ENCODE measurements around the gene TRIM3. TPM values are rescaled to one million over a fixed set of nuclear protein-coding genes. Genes with fewer than 3 reads are reported as not detected.

Gene TRIM3
- total and polyA plus RNA-seq, 2 of the 4 experiments (the other 2 are of a cell fraction) = 13.8 to 22.3 TPM

DNA sequence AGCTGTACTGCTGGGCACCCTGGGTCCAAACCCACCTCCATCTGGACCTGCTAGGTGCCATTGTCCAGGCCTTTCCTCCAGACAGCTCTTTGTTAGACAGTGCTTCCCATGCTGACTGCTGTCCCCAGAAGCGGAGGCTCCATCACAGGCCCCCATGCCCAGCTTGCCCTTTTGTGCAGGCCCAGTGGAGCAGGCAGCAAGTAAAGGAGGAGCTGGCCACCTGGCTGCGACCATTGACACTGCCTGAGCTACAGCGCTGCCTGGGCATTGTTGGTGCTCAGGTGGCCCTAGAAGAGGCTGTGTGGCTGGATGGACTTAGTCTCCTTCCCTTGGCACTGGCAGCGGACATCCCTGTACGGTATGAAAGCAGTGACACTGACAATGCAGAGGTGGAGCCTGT is 24.8 kb upstream of the TRIM3 start:
- Histone ChIP-seq H3K14ac (replicated peaks; ENCODE audit: low read depth, low read length) (no peak overlapping the region), H2AFZ (replicated peaks; ENCODE audit: low read length, poor library complexity) (no peak overlapping the region), H4K20me1 (ENCODE audit: insufficient read depth, low read length) (no peaks in the 10 kb centered on the region), H2AK9ac (replicated peaks; ENCODE audit: low read depth, low read length, poor library complexity) (no peak overlapping the region), H3K27ac (ENCODE audit: insufficient read depth, low read length) (no peak overlapping the region), H3K79me1 (ENCODE audit: low read depth in 1 of 2, low read length in 2 of 2) (peaks cover 4 to 8% of the 10 kb centered on the region in 2 experiments; a peak in 2 of 4 replicates), H4K8ac (ENCODE audit: low read depth in 2 of 2, low read length in 2 of 2) (no peak overlapping the region), H2BK5ac (ENCODE audit: low read depth, low read length, poor library complexity, severe bottlenecking) (no peak overlapping the region), H2BK20ac (ENCODE audit: low read depth, low read length) (no peak overlapping the region), H3K9me3 (ENCODE audit: control insufficient read depth, insufficient read depth, low read length) (no peaks in the 10 kb centered on the region), H3K4ac (ENCODE audit: low read depth, low read length) (no peak overlapping the region), H3K18ac (ENCODE audit: low read depth, low read length) (no peak overlapping the region), H3K4me1 (ENCODE audit: control insufficient read depth, insufficient read depth, low read length) (no peaks in the 10 kb centered on the region), H3K56ac (ENCODE audit: extremely low read depth, insufficient read depth, low read length) (no peak overlapping the region), H3K36me3 (ENCODE audit: control insufficient read depth, insufficient read depth, low read length) (peaks cover 16% of the 10 kb centered on the region), H3K4me2 (ENCODE audit: low read depth, low read length) (no peak overlapping the region), H2BK15ac (ENCODE audit: low read depth, low read length) (no peak overlapping the region), H2AK5ac (ENCODE audit: low read depth, low read length) (no peak overlapping the region), H3K27me3 (ENCODE audit: control insufficient read depth, insufficient read depth, low read length) (no peaks in the 10 kb centered on the region), H3K9me1 (ENCODE audit: insufficient read depth, low read length) (peaks cover 9% of the 10 kb centered on the region; the same call in 1 of the 2 replicates), H2BK120ac (ENCODE audit: low read depth, low read length) (no peak overlapping the region), H3K9ac (ENCODE audit: low read depth, low read length) (no peak overlapping the region), H3K4me3 (ENCODE audit: insufficient read depth, low read depth, low read length) (no peak overlapping the region), H4K5ac (ENCODE audit: low read depth, low read length) (no peak overlapping the region), H4K91ac (ENCODE audit: insufficient read depth, low read depth, low read length) (no peak overlapping the region), H3K23ac (ENCODE audit: low read depth, low read length) (no peak overlapping the region)
- ChIA-PET CTCF (no interaction called here), POLR2A (ENCODE audit: unreplicated experiment) (no interaction called here)
- in situ Hi-C loops (cut with MboI; ENCODE audit: low sequenced_read_pairs) (no loop called here), dilution Hi-C loops (cut with HindIII; ENCODE audit: low sequenced_read_pairs, unreplicated experiment) (no loop called here), intact Hi-C loops (cut with micrococcal nuclease) (no loop called here)
- TF ChIP-seq POLR2A (IDR thresholded peaks at IDR 0.05; ENCODE audit: low read depth, low read length) = no peak
- WGBS, 2 experiments (ENCODE audit: extremely low coverage in 2 of 2, insufficient read length in 1 of 2) = 100% methylated on average over 5 of the region's 5 CpGs; no CpG with 5 or more reads in 1 of the 2 experiments
- DNase-seq (no peak), ATAC-seq (ENCODE audit: low read depth) (no peak)
- no TSS peak for BruUV-seq (replicated peaks)
